IMR-90 (cell line): Measurements from ENCODE around the gene VDAC1. TPM values are rescaled to one million over a fixed set of nuclear protein-coding genes. Genes with fewer than 3 reads are reported as not detected.

ENCODE experiments used
- ATAC-seq: fragments of 200-7000 bp; cut with Tn5 transposase; 2 replicates; pipeline ENCODE4 v1.9.1; 2020; ENCODE audit warnings: low read depth, mild to moderate bottlenecking, moderate library complexity
- BruUV-seq: library from RNA; stranded (reverse); fragments of 400-500 nt; replicated peaks from 2 replicates; lab custom pipeline; 2021; lab: Mats Ljungman, UMichigan
- CTCF ChIA-PET: fragments of 300-600 bp; formaldehyde crosslinking; extraction: SDS; loops from one replicate; lab custom pipeline; 2021; ENCODE audit warnings: antibody characterized with exemption; lab: Yijun Ruan, JAX
- POLR2A ChIA-PET: fragments of 300-600 bp; sonication (Branson Sonifier 250); formaldehyde crosslinking; loops from one replicate; lab custom pipeline; 2022; ENCODE audit warnings: antibody characterized with exemption; ENCODE audit not compliant: unreplicated experiment; lab: Charles Lee
- DNase-seq: peaks from one replicate; pipeline ENCODE4 v3.0.0; 2013
- H2AFZ ChIP-seq: replicated peaks from 2 replicates; pipeline ENCODE3; 2013; ENCODE audit warnings: low read length, mild to moderate bottlenecking; ENCODE audit not compliant: poor library complexity
- H2AK5ac ChIP-seq: 2 replicates; pipeline ENCODE4 v1.6.1; 2013; ENCODE audit warnings: low read depth, low read length, inconsistent platforms
- H2AK9ac ChIP-seq: replicated peaks from 2 replicates; pipeline ENCODE3; 2013; ENCODE audit warnings: mild to moderate bottlenecking, low read depth, low read length, moderate library complexity; ENCODE audit not compliant: poor library complexity
- H2BK120ac ChIP-seq: 2 replicates; pipeline ENCODE4 v1.6.1; 2013; ENCODE audit warnings: low read depth, low read length, inconsistent platforms
- H2BK15ac ChIP-seq: 3 replicates; pipeline ENCODE4 v1.6.1; 2013; ENCODE audit warnings: low read depth, low read length, inconsistent platforms
- H2BK20ac ChIP-seq: 2 replicates; pipeline ENCODE4 v1.6.1; 2013; ENCODE audit warnings: low read depth, mild to moderate bottlenecking, inconsistent platforms, low read length, moderate library complexity
- H2BK5ac ChIP-seq: 2 replicates; pipeline ENCODE4 v1.6.1; 2013; ENCODE audit warnings: mild to moderate bottlenecking, low read depth, low read length, inconsistent platforms; ENCODE audit not compliant: poor library complexity, severe bottlenecking
- H3K14ac ChIP-seq: replicated peaks from 2 replicates; pipeline ENCODE4 v1.6.1; 2013; ENCODE audit warnings: low read depth, low read length, inconsistent platforms
- H3K18ac ChIP-seq: 2 replicates; pipeline ENCODE4 v1.6.1; 2013; ENCODE audit warnings: low read depth, low read length, control low read depth
- H3K23ac ChIP-seq: 2 replicates; pipeline ENCODE4 v1.6.1; 2013; ENCODE audit warnings: low read depth, low read length, inconsistent platforms
- H3K27ac ChIP-seq: 2 replicates; pipeline ENCODE4 v1.5.1; 2013; ENCODE audit warnings: mild to moderate bottlenecking, control low read depth, low read length; ENCODE audit not compliant: insufficient read depth
- H3K27me3 ChIP-seq: 2 replicates; pipeline ENCODE4 v1.6.1; 2013; ENCODE audit warnings: low read length; ENCODE audit not compliant: control insufficient read depth, insufficient read depth
- H3K36me3 ChIP-seq: 2 replicates; pipeline ENCODE4 v1.6.1; 2013; ENCODE audit warnings: low read length, mixed read lengths; ENCODE audit not compliant: control insufficient read depth, insufficient read depth
- H3K4ac ChIP-seq: 2 replicates; pipeline ENCODE4 v1.6.1; 2013; ENCODE audit warnings: low read depth, low read length, inconsistent platforms
- H3K4me1 ChIP-seq: 2 replicates; pipeline ENCODE4 v1.6.1; 2013; ENCODE audit warnings: low read length, mixed read lengths; ENCODE audit not compliant: control insufficient read depth, insufficient read depth
- H3K4me2 ChIP-seq: 2 replicates; pipeline ENCODE4 v1.6.1; 2013; ENCODE audit warnings: low read depth, mild to moderate bottlenecking, control low read depth, low read length, moderate library complexity
- H3K4me3 ChIP-seq: 2 replicates; pipeline ENCODE4 v1.5.1; 2013; ENCODE audit warnings: low read depth, mild to moderate bottlenecking, control low read depth, low read length, moderate library complexity; ENCODE audit not compliant: insufficient read depth
- H3K56ac ChIP-seq: 2 replicates; pipeline ENCODE4 v1.6.1; 2013; ENCODE audit warnings: low read length, inconsistent platforms; ENCODE audit not compliant: insufficient read depth; ENCODE audit errors: extremely low read depth
- H3K79me1 ChIP-seq, 2 experiments: 2 replicates each; pipeline ENCODE4 v1.6.1; 2013; ENCODE audit warnings: low read length in 2 of 2, inconsistent platforms in 1 of 2, low read depth in 1 of 2
- H3K9ac ChIP-seq: 2 replicates; pipeline ENCODE4 v1.6.1; 2013; ENCODE audit warnings: low read depth, low read length, control low read depth
- H3K9me1 ChIP-seq: 2 replicates; pipeline ENCODE4 v1.6.1; 2013; ENCODE audit warnings: low read length, inconsistent platforms; ENCODE audit not compliant: insufficient read depth
- H3K9me3 ChIP-seq: 2 replicates; pipeline ENCODE4 v1.6.1; 2013; ENCODE audit warnings: low read length; ENCODE audit not compliant: control insufficient read depth, insufficient read depth
- H4K20me1 ChIP-seq: 2 replicates; pipeline ENCODE4 v1.6.1; 2013; ENCODE audit warnings: low read length, inconsistent platforms; ENCODE audit not compliant: insufficient read depth
- H4K5ac ChIP-seq: 2 replicates; pipeline ENCODE4 v1.6.1; 2013; ENCODE audit warnings: mild to moderate bottlenecking, low read depth, low read length, control low read depth
- H4K8ac ChIP-seq, 2 experiments: 2 replicates each; pipeline ENCODE4 v1.6.1; 2013; ENCODE audit warnings: low read depth in 2 of 2, low read length in 2 of 2, control low read depth in 1 of 2, inconsistent platforms in 1 of 2
- H4K91ac ChIP-seq: 2 replicates; pipeline ENCODE4 v1.6.1; 2013; ENCODE audit warnings: low read depth, low read length, inconsistent platforms; ENCODE audit not compliant: insufficient read depth
- BHLHE40 ChIP-seq: fragments of 150-350 bp; IDR thresholded peaks from 2 replicates; pipeline ENCODE4 v1.6.1; 2016; ENCODE audit warnings: mild to moderate bottlenecking, low read depth, low read length
- CEBPB ChIP-seq: IDR thresholded peaks from 2 replicates; pipeline ENCODE4 v1.6.1; 2012; ENCODE audit warnings: low read depth, low read length, improper control_type of control experiment
- CHD1 ChIP-seq: IDR thresholded peaks from 2 replicates; pipeline ENCODE4 v1.6.1; 2012; ENCODE audit warnings: low read depth, low read length, improper control_type of control experiment
- CTCF ChIP-seq: conservative IDR thresholded peaks from 2 replicates; pipeline ENCODE4 v1.5.1; 2012; ENCODE audit warnings: mild to moderate bottlenecking, low read depth, low read length, improper control_type of control experiment
- MAFK ChIP-seq: IDR thresholded peaks from 2 replicates; pipeline ENCODE4 v1.6.1; 2012; ENCODE audit warnings: low read depth, low read length, improper control_type of control experiment
- NFE2L2 ChIP-seq: fragments of 150-350 bp; IDR thresholded peaks from 2 replicates; pipeline ENCODE4 v1.6.1; 2016; ENCODE audit warnings: low read depth, mild to moderate bottlenecking, low read length
- POLR2A ChIP-seq: IDR thresholded peaks from 2 replicates; pipeline ENCODE4 v1.6.1; 2012; ENCODE audit warnings: mild to moderate bottlenecking, low read depth, low read length
- RAD21 ChIP-seq: IDR thresholded peaks from 2 replicates; pipeline ENCODE4 v1.6.1; 2012; ENCODE audit warnings: low read length, improper control_type of control experiment
- SMC3 ChIP-seq: fragments of 150-350 bp; IDR thresholded peaks from 2 replicates; pipeline ENCODE4 v1.6.1; 2016; ENCODE audit warnings: low read depth, mild to moderate bottlenecking, antibody characterized with exemption, low read length, moderate library complexity
- WGBS, 2 experiments: methylation state at CpG; one replicate each; pipeline versions ENCODE4 v1.1.5 to v1.1.7; 2013; ENCODE audit warnings: missing lambda C conversion rate in 2 of 2; ENCODE audit not compliant: insufficient read length in 1 of 2; ENCODE audit errors: extremely low coverage in 2 of 2; 5-methylcytosine and 5-hydroxymethylcytosine counted together
- dilution Hi-C: fragments of 300-500 bp; cut with HindIII; formaldehyde crosslinking; loops from one replicate; pipeline ENCODE4 v1.14.3; 2018; ENCODE audit warnings: low sequenced_read_pairs; ENCODE audit not compliant: unreplicated experiment
- in situ Hi-C: fragments of 300-500 bp; cut with MboI; formaldehyde crosslinking; loops from 3 replicates; pipeline ENCODE4 v1.14.3; 2019; ENCODE audit warnings: low sequenced_read_pairs, inconsistent platforms, mixed read lengths
- intact Hi-C: fragments of 100-400 bp; cut with micrococcal nuclease; formaldehyde crosslinking; loops from 2 replicates; pipeline ENCODE4 v1.10.0; 2022
- polyA plus RNA-seq, 3 experiments: library from polyadenylated mRNA; depleted of rRNA; stranded (reverse); fragments of >200 nt; gene quantifications; 2 replicates each; pipeline ENCODE4 v1.2.3, GENCODE V29; 2012; ENCODE audit warnings: low replicate concordance in 1 of 3
- total RNA-seq: library from RNA; depleted of rRNA; stranded (reverse); fragments of >200 nt; gene quantifications from 2 replicates; pipeline ENCODE4 v1.2.3, GENCODE V29; 2012

VDAC1 gene
- total and polyA plus RNA-seq, 2 of the 4 experiments (the other 2 are of a cell fraction) = 289 to 365 TPM

DNA sequence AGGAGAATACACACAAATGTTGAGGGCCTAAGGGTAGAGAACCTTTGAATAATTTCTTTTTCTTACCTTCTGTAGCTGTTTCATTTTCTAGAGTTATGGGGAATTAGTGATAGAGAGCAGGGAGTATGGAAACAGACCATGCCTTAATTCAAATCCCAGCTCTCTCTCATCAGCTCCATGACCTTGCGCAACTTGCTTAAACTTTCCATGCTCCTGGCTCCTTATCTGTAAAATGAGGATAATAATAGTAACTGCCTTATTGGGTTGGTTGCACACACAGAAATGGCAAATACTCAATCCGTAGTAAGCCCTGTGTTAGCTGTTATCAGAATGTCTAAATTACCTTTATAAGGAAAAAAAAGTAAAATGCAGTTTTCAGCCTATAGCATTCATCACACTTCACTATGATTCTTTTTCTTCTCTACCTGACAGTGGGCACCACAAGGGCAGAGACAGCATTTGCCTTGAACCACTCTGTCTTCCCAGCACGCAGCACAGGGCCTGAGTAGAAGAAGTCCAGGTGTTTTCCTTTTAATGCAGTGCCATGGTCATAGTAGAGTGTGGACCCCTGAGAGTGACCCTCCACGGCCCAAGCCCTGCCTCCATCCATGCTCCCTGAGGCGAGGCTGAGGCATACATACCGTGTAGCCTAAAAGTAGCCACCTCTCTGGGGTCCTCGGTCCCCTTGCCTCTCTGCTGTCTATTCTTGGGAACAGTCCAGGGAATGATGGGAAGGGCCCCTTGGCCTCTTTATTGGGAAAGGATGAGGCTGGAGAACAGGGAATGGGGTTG, 53.8 kb downstream of the VDAC1 start:
- Histone ChIP-seq H3K9ac (no peak overlapping the region), H3K27me3 (no peaks in the 10 kb centered on the region), H3K79me1 (no peaks in the 10 kb centered on the region), H2BK15ac (no peak overlapping the region), H3K4me2 (no peak overlapping the region), H2AK9ac (no peak overlapping the region), H3K9me3 (no peaks in the 10 kb centered on the region), H2AK5ac (no peak overlapping the region), H4K20me1 (no peaks in the 10 kb centered on the region; the same call in 1 of the 2 replicates), H4K8ac (no peak overlapping the region), H3K36me3 (peaks cover 4% of the 10 kb centered on the region; the same call in 1 of the 2 replicates), H2BK20ac (no peak overlapping the region), H4K5ac (no peak overlapping the region), H2AFZ (no peak overlapping the region), H3K23ac (no peak overlapping the region), H3K56ac (no peak overlapping the region), H3K14ac (no peak overlapping the region), H2BK5ac (no peak overlapping the region), H3K9me1 (peaks cover 10% of the 10 kb centered on the region; the same call in 1 of the 2 replicates), H2BK120ac (no peak overlapping the region), H3K18ac (no peak overlapping the region), H3K4ac (no peak overlapping the region), H3K27ac (no peak overlapping the region), H4K91ac (no peak overlapping the region), H3K4me1 (peaks cover 4% of the 10 kb centered on the region; the same call in 1 of the 2 replicates), H3K4me3 (no peak overlapping the region)
- TF ChIP-seq CHD1 (no peak), MAFK (no peak), SMC3 (no peak), BHLHE40 (no peak), NFE2L2 (no peak), CEBPB (peak; percentile 91), RAD21 (no peak), POLR2A (no peak), CTCF (no peak)
- DNase-seq = no peak
- BruUV-seq = no TSS peak
- WGBS, 2 experiments = no CpG with 5 or more reads among the region's 7 CpGs
- in situ Hi-C loops (no loop called here), dilution Hi-C loops (no loop called here), intact Hi-C loops (no loop called here)
- no peak for ATAC-seq
- ChIA-PET POLR2A (no interaction called here), CTCF (no interaction called here)
